GM12864 (cell line): ENCODE measurements around the gene CTXN3.

Experiments
- DNase-seq: peaks from one replicate; pipeline ENCODE4 v3.0.0-alpha.2; 2011; ENCODE audit warnings: low read depth
- H3K4me3 ChIP-seq: 2 replicates; pipeline ENCODE4 v1.5.1; 2011; ENCODE audit warnings: mild to moderate bottlenecking, low read depth, low read length, control low read depth
- CTCF ChIP-seq: IDR thresholded peaks from 2 replicates; pipeline ENCODE4 v1.5.1; 2011; ENCODE audit warnings: low read depth, mild to moderate bottlenecking, moderate library complexity, low read length, control low read depth, inconsistent platforms; ENCODE audit errors: missing control alignments

The CTXN3 gene

GRCh38 chr5:127705120-127705892 lies 56.4 kb downstream of the CTXN3 start:
- no peak overlapping the region for H3K4me3 ChIP-seq
- DNase-seq, result no peak
- TF ChIP-seq CTCF, result no peak

GRCh38 chr5:127706691-127707090 lies 57.8 kb downstream of the CTXN3 start:
- H3K4me3 ChIP-seq, result no peak overlapping the region
- DNase-seq, result no peak
- TF ChIP-seq CTCF, result no peak

- no peak overlapping the region for H3K4me3 ChIP-seq
- no peak for TF ChIP-seq CTCF
- no peak for DNase-seq
Observed at GRCh38 chr5:127707209-127707608, 58.3 kb downstream of the CTXN3 start.
